Esophagus mucosa (tissue), 1 donor: ENCODE results near the gene ERMARD. TPM values are rescaled to one million over a fixed set of nuclear protein-coding genes. Genes with fewer than 3 reads are reported as not detected.

ENCODE experiments used
- ATAC-seq: fragments of 200-7000 bp; cut with Tn5 transposase; one replicate; pipeline ENCODE4 v1.9.1; 2020
- total RNA-seq: library from RNA; stranded (reverse); gene quantifications from one replicate; pipeline ENCODE4 v1.2.4, GENCODE V29; 2023
- donor health status: DM: yes; HTN: yes; CAD: no.

Gene ERMARD
- 19.6 TPM for total RNA-seq

DNA sequence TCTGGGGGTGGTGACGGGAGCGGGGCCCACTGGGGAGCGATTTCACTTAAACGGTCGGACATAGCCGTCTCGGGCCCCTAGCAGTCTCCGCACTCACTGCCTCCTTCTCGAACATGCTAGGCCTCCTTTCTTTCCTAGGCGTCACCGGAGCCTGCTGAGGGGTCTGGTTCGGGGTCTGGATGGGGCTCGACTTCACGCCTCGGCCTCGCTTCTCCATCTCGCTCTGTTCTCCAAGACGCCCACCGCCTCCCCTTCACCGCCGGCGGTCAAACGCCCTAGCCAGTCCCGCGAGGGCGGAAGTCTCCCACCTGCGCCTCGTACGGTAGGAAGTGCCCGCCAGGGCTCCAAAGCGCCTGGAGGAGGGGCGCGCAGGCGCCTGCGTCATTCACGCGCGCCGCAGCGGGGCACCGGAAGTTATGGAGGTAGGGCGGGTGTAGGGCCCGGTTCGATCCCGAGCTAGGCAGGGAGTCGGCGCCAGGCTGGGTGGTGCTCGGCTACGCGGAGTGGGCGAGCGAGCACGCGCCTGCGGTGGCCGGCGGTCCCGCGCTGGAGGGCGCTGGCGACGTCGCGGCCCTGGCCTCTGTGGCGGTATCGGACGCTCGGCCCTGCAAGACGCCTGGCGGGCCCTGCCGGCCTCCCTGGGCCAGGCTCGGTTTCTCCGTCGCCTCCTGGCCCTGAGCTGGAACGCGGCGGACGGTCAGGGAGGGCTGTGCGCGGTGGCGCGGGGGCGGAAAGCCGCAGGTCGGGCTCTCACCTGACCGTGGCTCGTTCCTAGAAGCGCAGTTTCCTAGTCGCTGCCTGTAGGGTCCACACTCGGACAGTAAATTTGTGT lies at the start of gene ERMARD, which contains the start of gene DYNLT2:
Gene ERMARD (plus strand): TSS at position 381 of the 832 bp plus-strand sequence. CDS start 36 bp downstream, at position 417.
Gene DYNLT2 (minus strand): TSS at position 331 of the 832 bp plus-strand sequence. CDS start 114 bp downstream, at position 217.
- peak; percentile 99 for ATAC-seq

DNA sequence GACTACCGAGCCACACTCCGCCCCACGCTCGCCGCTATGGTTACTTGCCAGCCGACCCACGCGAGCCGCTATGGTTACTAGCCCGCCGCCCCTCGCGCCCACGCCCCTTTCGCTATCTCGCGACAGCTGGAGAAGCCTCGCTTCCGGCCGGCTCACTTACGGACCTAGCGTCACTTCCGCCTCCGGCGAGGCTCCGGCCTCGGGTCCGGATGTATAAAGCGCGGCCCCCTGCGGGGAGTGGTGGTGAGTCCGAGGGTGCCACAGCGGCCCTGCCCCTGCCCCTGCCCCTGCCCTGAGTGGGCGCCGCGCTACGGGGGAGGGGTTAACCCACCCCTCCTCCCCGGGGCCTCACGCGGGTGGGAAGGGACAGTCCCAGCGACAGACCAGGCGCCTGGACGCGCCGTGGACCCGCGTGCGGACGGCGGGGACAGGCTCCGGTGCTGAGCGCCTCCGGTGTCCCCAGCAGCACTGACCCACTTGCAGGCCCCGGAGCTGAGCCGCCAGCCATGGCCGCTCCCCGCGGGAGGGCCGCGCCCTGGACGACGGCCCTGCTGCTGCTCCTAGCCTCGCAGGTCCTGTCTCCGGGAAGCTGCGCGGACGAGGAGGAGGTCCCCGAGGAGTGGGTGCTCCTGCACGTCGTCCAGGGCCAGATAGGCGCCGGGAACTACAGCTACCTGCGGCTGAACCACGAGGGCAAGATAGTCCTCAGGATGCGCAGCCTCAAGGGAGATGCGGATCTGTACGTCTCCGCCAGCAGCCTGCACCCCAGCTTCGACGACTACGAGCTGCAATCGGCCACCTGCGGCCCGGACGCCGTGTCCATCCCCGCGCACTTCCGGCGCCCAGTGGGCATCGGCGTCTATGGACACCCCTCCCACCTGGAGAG lies 49.2 kb upstream of the ERMARD start, which contains the start of the genes C6orf120 and WDR27:
Gene C6orf120 (plus strand): TSS at position 173 of the 886 bp plus-strand sequence. CDS start 334 bp downstream, at position 507.
Gene WDR27 (minus strand): TSS at position 76 of the 886 bp plus-strand sequence. CDS start 13,024 bp downstream, outside the sequence.
- ATAC-seq: peak; percentile 93

GRCh38 chr6:169702840-169703246 lies 48.6 kb upstream of the ERMARD start:
- no peak for ATAC-seq

- ATAC-seq: no peak
These were observed 43.6 kb upstream of the ERMARD start for GRCh38 chr6:169707772-169708171.

DNA sequence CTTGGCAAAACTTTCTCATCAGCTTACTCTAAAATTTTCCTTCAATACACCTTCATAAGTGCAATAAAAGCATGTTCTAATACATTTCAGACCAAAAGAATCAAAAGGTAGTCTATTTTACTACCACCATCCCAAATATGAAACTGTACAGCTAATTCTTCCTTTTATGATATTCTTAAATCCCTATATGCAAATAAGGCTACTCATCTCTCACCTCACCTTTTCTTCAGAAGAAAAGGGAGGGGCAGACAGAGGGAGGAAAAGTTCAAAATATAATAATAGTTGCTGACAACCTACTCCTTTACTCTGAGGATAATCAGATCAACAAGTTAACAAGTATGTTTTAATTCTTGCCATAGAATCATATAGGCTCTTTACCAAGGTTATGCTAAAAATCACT lies 42.1 kb upstream of the ERMARD start:
- ATAC-seq: peak; percentile 61

DNA sequence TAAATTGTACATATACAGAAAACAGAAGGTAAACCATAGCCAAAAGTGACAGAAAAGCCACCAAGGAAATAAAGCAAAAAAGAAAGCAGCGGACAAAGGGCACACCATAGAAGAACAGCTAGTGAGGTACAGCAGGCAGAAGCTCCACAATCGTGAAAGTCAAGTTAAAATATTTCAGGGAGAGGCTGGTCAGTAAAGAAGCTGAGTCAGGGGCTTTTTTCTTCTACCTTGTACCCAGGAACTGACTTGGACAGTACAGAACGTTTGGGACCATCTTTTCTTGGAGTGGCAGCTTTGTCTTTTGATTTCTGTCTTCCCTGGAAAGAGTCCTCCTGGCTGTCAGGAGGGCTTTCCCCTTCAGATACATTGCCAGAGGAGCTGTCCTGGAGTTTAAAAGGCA lies 41.4 kb upstream of the ERMARD start:
- no peak for ATAC-seq

- no peak for ATAC-seq
These were observed 37.2 kb upstream of the ERMARD start for GRCh38 chr6:169714178-169714577.

DNA sequence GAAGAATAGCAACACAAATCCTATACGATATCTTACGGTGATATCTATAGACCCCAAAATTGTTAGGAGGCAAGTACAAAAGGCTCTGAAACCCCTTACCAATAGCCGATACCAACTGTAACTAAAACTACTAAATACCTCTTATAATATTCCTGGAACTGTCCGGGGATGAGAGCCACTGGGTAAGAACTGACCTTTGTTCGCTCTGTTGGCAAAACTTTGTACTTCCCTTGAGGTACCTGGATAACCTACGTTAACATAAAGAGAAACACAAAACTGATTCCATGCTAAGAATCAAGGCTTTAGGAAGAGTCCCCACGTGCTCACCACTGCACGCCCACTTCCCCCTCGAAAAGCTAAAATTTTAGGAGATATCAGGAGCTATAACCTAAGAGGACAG lies 36.8 kb upstream of the ERMARD start:
- no peak for ATAC-seq

DNA sequence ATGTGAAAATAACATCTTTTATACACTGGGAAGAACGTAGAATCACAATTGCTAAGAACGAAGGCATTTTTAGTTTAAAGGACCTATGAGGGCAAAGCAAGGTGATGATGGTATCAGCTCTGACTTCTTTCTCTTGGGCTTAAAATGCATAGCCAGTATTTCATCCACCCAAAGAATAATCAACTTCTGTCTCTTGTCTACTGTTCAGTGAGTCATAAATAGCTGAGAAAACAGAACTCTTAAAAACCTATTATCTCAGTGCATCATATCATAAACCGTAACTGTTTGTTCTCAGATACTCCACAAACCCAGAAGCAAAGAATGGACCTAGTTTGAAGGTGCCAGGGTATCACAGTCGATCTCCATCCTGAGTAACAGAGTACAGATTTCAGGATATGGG lies 32.3 kb upstream of the ERMARD start:
- no peak for ATAC-seq

GRCh38 chr6:169720207-169720855 lies 31.1 kb upstream of the ERMARD start:
- ATAC-seq: no peak

- ATAC-seq: peak; percentile 64
These were observed 28.8 kb upstream of the ERMARD start for GRCh38 chr6:169722362-169723199.

DNA sequence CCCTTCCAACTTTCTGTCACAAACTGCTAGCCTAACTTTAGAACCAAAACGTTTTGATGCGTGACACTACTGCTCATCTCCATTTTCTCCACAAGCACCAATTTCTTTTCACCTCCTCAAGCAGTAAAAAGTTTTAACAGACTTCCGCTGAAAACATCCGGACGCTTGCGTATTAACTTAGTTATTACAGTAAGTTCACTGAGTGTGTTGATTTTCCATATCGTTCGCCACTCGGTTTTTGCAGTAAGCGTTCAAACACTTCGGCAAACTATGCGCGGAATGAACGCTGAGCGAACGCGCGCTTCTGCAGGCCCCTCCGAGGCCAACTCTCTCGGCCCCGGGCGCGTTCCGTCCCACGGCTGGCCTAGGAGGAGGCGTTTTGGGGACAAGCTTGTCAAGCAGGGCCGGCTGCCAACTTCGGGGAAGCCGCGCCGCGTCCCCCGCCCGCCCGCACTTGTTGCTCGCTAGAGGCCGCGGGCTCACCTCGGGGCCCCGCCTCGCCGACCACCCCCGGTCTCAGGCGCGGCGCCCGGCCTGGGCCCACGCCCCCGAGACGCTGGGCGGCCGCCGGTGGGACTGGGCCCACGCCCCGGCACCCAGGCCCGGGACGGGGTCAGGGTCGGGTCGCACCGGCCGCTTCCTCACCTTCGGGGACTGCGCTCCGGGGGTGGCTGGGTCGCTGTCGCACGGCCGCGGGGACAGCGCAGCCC lies 28.1 kb upstream of the ERMARD start:
- ATAC-seq: peak; percentile 54

GRCh38 chr6:169723991-169724493 lies 27.4 kb upstream of the ERMARD start:
- peak; percentile 5 for ATAC-seq

- ATAC-seq: peak; percentile 47
These were observed 26.8 kb upstream of the ERMARD start, which contains the start of gene PHF10 for GRCh38 chr6:169724494-169725124. PHF10 (minus strand) TSS chr6:169724500; CDS start chr6:169723931, 569 bp downstream.

DNA sequence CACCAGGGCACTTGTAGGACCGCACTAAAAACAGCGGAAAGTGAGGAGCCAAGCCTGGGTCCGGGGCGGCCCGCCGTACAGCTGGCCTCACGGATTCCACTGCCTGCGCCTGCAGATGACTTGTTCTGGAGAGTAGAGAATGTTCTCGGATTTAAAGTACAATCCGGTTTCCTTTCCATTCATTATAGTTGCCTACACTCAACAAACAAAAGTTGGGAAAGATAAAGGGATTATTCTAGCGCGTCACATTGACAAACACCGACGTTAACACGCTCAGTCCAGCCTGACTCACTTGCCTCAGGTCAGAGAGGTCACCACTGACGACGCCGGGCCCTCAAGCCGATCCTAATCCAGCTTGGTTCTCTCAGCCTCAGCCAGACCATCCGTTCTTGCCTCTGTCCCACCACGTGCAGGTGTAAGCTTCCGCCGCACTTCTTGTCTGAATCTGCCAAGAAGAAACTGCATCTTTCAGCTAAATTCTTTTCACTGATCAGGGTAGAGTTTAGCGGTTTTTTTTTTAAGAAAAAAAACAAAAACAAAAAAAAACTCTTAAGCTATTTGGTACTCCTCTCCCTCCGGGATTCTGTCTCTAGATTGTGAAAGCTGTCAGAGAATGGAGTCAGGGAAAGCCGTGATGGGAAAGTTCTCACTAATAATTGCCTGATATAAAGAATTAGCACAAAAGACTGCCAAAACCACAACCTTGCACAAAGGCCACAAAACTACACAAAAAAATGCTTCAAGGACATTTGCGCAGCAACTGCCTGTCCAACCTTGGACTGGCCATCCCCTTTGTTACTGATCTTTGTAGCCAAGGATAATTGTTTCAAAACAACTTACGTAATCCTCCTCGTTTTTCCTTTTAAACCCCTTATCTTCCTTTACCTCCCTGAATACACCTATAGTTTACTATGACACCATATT lies 26.0 kb upstream of the ERMARD start:
- peak; percentile 62 for ATAC-seq

- no peak for ATAC-seq
These were observed 25.4 kb upstream of the ERMARD start for GRCh38 chr6:169726049-169726400.

GRCh38 chr6:169726963-169727362 lies 24.5 kb upstream of the ERMARD start:
- no peak for ATAC-seq

GRCh38 chr6:169729961-169730360 lies 21.5 kb upstream of the ERMARD start:
- ATAC-seq: no peak
